Chondrocyte (in vitro differentiated cells): ENCODE measurements around the gene LRPAP1. TPM values are rescaled to one million over a fixed set of nuclear protein-coding genes. Genes with fewer than 3 reads are reported as not detected.

ENCODE experiments used
- DNase-seq: peaks from one replicate; pipeline ENCODE4 v3.0.0; 2021; ENCODE audit warnings: mixed read lengths, low spot score
- H3K27ac Mint-ChIP-seq: one replicate; pipeline ENCODE4 v1.8.0; 2021; ENCODE audit warnings: mild to moderate bottlenecking, moderate library complexity, mixed read lengths; ENCODE audit not compliant: unreplicated experiment
- H3K27me3 Mint-ChIP-seq: 2 replicates; pipeline ENCODE4 v1.8.0; 2021; ENCODE audit warnings: low read depth, mixed read lengths
- H3K36me3 Mint-ChIP-seq: 2 replicates; pipeline ENCODE4 v1.8.0; 2021; ENCODE audit warnings: low read depth, mixed read lengths
- H3K4me1 Mint-ChIP-seq: 2 replicates; pipeline ENCODE4 v1.8.0; 2021; ENCODE audit warnings: low read depth, mild to moderate bottlenecking, mixed read lengths
- H3K4me3 Mint-ChIP-seq: one replicate; pipeline ENCODE4 v1.8.0; 2021; ENCODE audit warnings: mild to moderate bottlenecking, moderate library complexity, mixed read lengths; ENCODE audit not compliant: unreplicated experiment
- H3K9me3 Mint-ChIP-seq: 2 replicates; pipeline ENCODE4 v1.8.0; 2021; ENCODE audit warnings: low read depth, mixed read lengths
- total RNA-seq: library from RNA; stranded (reverse); gene quantifications from 3 replicates; pipeline ENCODE4 v1.2.1, GENCODE V29; 2021
- TF ChIP-seq, protein P1 (sequence below): fragments of 200-600 bp; sonication (generic); IDR thresholded peaks from 2 replicates; pipeline ENCODE4 v1.5.0; 2021; ENCODE audit warnings: antibody characterized with exemption, mild to moderate bottlenecking, moderate library complexity

Gene LRPAP1
- total RNA-seq, 1 donor from 2014 or later: 135 TPM

- no peaks in the 10 kb centered on the region for H3K9me3 Mint-ChIP-seq
- no peaks in the 10 kb centered on the region for H3K36me3 Mint-ChIP-seq
- no peak for DNase-seq
- peaks cover 8% of the 10 kb centered on the region for H3K4me1 Mint-ChIP-seq
- TF ChIP-seq, protein P1, sequence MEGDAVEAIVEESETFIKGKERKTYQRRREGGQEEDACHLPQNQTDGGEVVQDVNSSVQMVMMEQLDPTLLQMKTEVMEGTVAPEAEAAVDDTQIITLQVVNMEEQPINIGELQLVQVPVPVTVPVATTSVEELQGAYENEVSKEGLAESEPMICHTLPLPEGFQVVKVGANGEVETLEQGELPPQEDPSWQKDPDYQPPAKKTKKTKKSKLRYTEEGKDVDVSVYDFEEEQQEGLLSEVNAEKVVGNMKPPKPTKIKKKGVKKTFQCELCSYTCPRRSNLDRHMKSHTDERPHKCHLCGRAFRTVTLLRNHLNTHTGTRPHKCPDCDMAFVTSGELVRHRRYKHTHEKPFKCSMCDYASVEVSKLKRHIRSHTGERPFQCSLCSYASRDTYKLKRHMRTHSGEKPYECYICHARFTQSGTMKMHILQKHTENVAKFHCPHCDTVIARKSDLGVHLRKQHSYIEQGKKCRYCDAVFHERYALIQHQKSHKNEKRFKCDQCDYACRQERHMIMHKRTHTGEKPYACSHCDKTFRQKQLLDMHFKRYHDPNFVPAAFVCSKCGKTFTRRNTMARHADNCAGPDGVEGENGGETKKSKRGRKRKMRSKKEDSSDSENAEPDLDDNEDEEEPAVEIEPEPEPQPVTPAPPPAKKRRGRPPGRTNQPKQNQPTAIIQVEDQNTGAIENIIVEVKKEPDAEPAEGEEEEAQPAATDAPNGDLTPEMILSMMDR: peak; percentile 63
- peaks cover 6% of the 10 kb centered on the region for H3K27me3 Mint-ChIP-seq
- no peak overlapping the region for H3K4me3 Mint-ChIP-seq
- H3K27ac Mint-ChIP-seq: no peak overlapping the region
Observed at GRCh38 chr4:3465698-3466671, 66.2 kb downstream of the LRPAP1 start.

DNA sequence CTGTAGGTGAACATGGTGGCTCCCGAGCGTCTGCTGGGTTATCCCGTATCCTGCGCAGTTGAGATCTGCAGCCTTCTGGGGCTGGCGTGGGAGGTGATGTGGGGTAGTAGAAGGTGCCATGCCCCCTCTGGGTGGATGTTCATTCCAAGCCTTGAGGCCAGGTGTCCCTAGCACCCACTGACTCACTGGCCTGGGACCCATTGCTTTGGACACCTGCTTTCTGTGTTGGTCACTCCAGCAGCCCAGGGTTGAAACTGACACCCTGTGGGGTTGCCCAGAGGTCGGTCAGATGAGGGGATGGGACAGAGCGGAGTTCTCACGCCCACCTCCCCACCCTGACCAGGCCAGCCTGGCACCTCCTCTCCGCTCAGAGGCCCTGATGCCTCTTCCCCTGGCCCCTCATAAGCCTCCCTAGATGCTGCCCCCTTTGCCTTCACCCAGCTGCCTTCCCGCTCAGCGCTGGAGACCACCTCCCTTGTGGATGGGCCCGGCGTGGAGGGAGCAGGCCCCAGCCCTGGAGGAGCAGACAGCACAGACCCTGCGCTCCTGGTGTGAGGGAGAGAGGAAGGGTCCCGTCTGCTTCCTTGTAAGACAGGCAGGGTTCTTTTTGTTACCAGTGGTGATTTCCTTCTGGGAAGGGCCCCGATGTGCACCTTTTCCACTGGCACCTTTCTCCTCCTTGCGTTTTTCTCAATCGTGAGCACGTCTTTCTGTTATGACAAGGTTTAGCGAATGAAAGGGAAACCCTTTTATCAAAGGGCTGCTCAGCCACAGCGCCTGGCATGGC, 67.1 kb downstream of the LRPAP1 start:
- DNase-seq: no peak
- TF ChIP-seq, protein P1: no peak
- H3K27me3 Mint-ChIP-seq: peaks cover under 1% of the 10 kb centered on the region
- H3K27ac Mint-ChIP-seq: no peak overlapping the region
- H3K36me3 Mint-ChIP-seq: no peaks in the 10 kb centered on the region
- no peak overlapping the region for H3K4me3 Mint-ChIP-seq
- H3K4me1 Mint-ChIP-seq: peaks cover 8% of the 10 kb centered on the region
- peaks cover 1% of the 10 kb centered on the region for H3K9me3 Mint-ChIP-seq

- Mint-ChIP-seq H3K9me3 (peaks cover 4% of the 10 kb centered on the region), H3K27ac (no peak overlapping the region), H3K36me3 (no peaks in the 10 kb centered on the region), H3K4me1 (peaks cover 8% of the 10 kb centered on the region), H3K27me3 (no peaks in the 10 kb centered on the region), H3K4me3 (no peak overlapping the region)
- TF ChIP-seq, protein P1: no peak
- no peak for DNase-seq
Observed at GRCh38 chr4:3464349-3464905, 67.8 kb downstream of the LRPAP1 start.

- TF ChIP-seq, protein P1: no peak
- Mint-ChIP-seq H3K4me1 (peaks cover 8% of the 10 kb centered on the region), H3K4me3 (no peak overlapping the region)
Observed at GRCh38 chr4:3463556-3464348, 68.5 kb downstream of the LRPAP1 start.

More at GRCh38 chr4:3463556-3464348, 68.5 kb downstream of the LRPAP1 start:
- Mint-ChIP-seq H3K27me3 (peaks cover 4% of the 10 kb centered on the region), H3K9me3 (peaks cover 6% of the 10 kb centered on the region), H3K36me3 (no peaks in the 10 kb centered on the region), H3K27ac (no peak overlapping the region)
- no peak for DNase-seq
